Breast epithelium (tissue), 3 donors: Measurements from ENCODE around the gene MRPL55.

Experiments
- POLR2AphosphoS5 ChIP-seq, 3 donors: sonication (generic); formaldehyde crosslinking; IDR thresholded peaks; one replicate each; pipeline ENCODE4 v1.6.1; 2017; ENCODE audit warnings: antibody characterized with exemption in 3 of 3
- TF ChIP-seq, protein P1 (sequence below), 3 donors: fragments of 450-650 bp; IDR thresholded peaks; one replicate each; pipeline ENCODE4 v1.5.1; 2016 to 2017; ENCODE audit warnings: antibody characterized with exemption in 3 of 3, mild to moderate bottlenecking in 3 of 3, moderate library complexity in 3 of 3

- TF ChIP-seq, protein P1, sequence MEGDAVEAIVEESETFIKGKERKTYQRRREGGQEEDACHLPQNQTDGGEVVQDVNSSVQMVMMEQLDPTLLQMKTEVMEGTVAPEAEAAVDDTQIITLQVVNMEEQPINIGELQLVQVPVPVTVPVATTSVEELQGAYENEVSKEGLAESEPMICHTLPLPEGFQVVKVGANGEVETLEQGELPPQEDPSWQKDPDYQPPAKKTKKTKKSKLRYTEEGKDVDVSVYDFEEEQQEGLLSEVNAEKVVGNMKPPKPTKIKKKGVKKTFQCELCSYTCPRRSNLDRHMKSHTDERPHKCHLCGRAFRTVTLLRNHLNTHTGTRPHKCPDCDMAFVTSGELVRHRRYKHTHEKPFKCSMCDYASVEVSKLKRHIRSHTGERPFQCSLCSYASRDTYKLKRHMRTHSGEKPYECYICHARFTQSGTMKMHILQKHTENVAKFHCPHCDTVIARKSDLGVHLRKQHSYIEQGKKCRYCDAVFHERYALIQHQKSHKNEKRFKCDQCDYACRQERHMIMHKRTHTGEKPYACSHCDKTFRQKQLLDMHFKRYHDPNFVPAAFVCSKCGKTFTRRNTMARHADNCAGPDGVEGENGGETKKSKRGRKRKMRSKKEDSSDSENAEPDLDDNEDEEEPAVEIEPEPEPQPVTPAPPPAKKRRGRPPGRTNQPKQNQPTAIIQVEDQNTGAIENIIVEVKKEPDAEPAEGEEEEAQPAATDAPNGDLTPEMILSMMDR (IDR thresholded peaks at IDR 0.05), result no peak
- no peak for TF ChIP-seq POLR2AphosphoS5 (IDR thresholded peaks at IDR 0.05)
These were observed 49.3 kb downstream of the MRPL55 start for GRCh38 chr1:228059634-228060457.
